SK-N-SH (cell line): ENCODE results near the gene SOCS3. TPM values are rescaled to one million over a fixed set of nuclear protein-coding genes. Genes with fewer than 3 reads are reported as not detected.

ENCODE experiments used
- CTCF ChIA-PET: fragments of 300-600, 350-600 bp; formaldehyde crosslinking; extraction: SDS; loops from one replicate; lab custom pipeline; 2021; lab: Yijun Ruan, JAX
- POLR2A ChIA-PET: fragments of 350-600 bp; sonication (Branson Sonifier 250); formaldehyde crosslinking; extraction: SDS; loops from one replicate; lab custom pipeline; 2020; ENCODE audit warnings: antibody characterized with exemption, inconsistent platforms; lab: Yijun Ruan, JAX
- DNase-seq: peaks from one replicate; pipeline ENCODE4 v3.0.0; 2012
- H2AFZ ChIP-seq: fragments of 200-600 bp; sonication (generic); 2 replicates; pipeline ENCODE4 v1.8.1; 2016; ENCODE audit warnings: antibody characterized with exemption, mild to moderate bottlenecking, low read depth
- H3F3A ChIP-seq: fragments of 200-600 bp; sonication (generic); replicated peaks from 2 replicates; pipeline ENCODE3; 2016; ENCODE audit warnings: antibody characterized with exemption, mild to moderate bottlenecking; ENCODE audit not compliant: insufficient read depth
- H3K27ac ChIP-seq, 2 experiments: fragments of 200-500 bp in 1 of 2; fragments of 200-600 bp in 1 of 2; sonication (Bioruptor generic) in 1 of 2; sonication (generic), shearing (Covaris generic) in 1 of 2; 2 replicates each; pipeline versions ENCODE4 v1.5.1 to v1.6.1; 2014 to 2016; ENCODE audit warnings: low read depth in 2 of 2, inconsistent platforms in 1 of 2, low read length in 1 of 2, mild to moderate bottlenecking in 1 of 2, mixed read lengths in 1 of 2
- H3K27me3 ChIP-seq: fragments of 200-600 bp; sonication (generic), shearing (Covaris generic); 2 replicates; pipeline ENCODE4 v1.6.1; 2016; ENCODE audit warnings: mixed run types; ENCODE audit not compliant: insufficient read depth
- H3K36me3 ChIP-seq, 2 experiments: fragments of 200-500 bp in 1 of 2; fragments of 200-600 bp in 1 of 2; sonication (Bioruptor generic) in 1 of 2; sonication (generic) in 1 of 2; replicated peaks in 1 of 2; 2 replicates each; pipeline versions ENCODE3 to v1.5.1; 2014 to 2016; ENCODE audit warnings: low read length in 1 of 2, mild to moderate bottlenecking in 1 of 2; ENCODE audit not compliant: insufficient read depth in 2 of 2, control insufficient read depth in 1 of 2
- H3K4me1 ChIP-seq, 2 experiments: fragments of 200-500 bp in 1 of 2; fragments of 200-600 bp in 1 of 2; sonication (Bioruptor generic) in 1 of 2; sonication (generic), shearing (Covaris generic) in 1 of 2; 2 replicates each; pipeline versions ENCODE4 v1.5.1 to v1.6.1; 2014 to 2016; ENCODE audit warnings: low read depth in 1 of 2, low read length in 1 of 2, mixed run types in 1 of 2; ENCODE audit not compliant: insufficient read depth in 2 of 2, control insufficient read depth in 1 of 2
- H3K4me2 ChIP-seq: fragments of 200-600 bp; sonication (generic), shearing (Covaris generic); 2 replicates; pipeline ENCODE4 v1.6.1; 2017; ENCODE audit warnings: mixed run types
- H3K4me3 ChIP-seq, 2 experiments: fragments of 200-500 bp in 1 of 2; fragments of 200-600 bp in 1 of 2; sonication (Bioruptor generic) in 1 of 2; sonication (generic), shearing (Covaris generic) in 1 of 2; 2 replicates each; pipeline versions ENCODE4 v1.5.1 to v1.8.1; 2014 to 2016; ENCODE audit warnings: low read depth in 2 of 2, inconsistent platforms in 1 of 2, low read length in 1 of 2, mild to moderate bottlenecking in 1 of 2, mixed read lengths in 1 of 2, moderate library complexity in 1 of 2
- H3K79me2 ChIP-seq: fragments of 200-600 bp; sonication (generic); 2 replicates; pipeline ENCODE4 v1.8.1; 2017; ENCODE audit warnings: mild to moderate bottlenecking; ENCODE audit not compliant: insufficient read depth
- H3K9ac ChIP-seq: fragments of 200-600 bp; sonication (generic); 2 replicates; pipeline ENCODE4 v1.6.1; 2017; ENCODE audit warnings: mixed run types
- H3K9me2 ChIP-seq: fragments of 200-600 bp; sonication (generic); 2 replicates; pipeline ENCODE4 v1.6.1; 2017; ENCODE audit warnings: mixed run types
- H3K9me3 ChIP-seq: fragments of 200-600 bp; sonication (generic); 2 replicates; pipeline ENCODE4 v1.6.1; 2017; ENCODE audit warnings: mixed run types, mild to moderate bottlenecking, moderate library complexity
- H4K20me1 ChIP-seq: fragments of 200-600 bp; sonication (generic); 2 replicates; pipeline ENCODE4 v1.6.1; 2017; ENCODE audit warnings: mild to moderate bottlenecking, mixed run types; ENCODE audit not compliant: insufficient read depth
- EP300 ChIP-seq, 2 experiments: IDR thresholded peaks; 2 replicates each; pipeline versions ENCODE4 v1.4.0 to v1.6.1; 2012; ENCODE audit warnings: borderline replicate concordance in 1 of 2, low read depth in 1 of 2, low read length in 1 of 2
- FOXJ3 ChIP-seq: sonication (generic); formaldehyde crosslinking; IDR thresholded peaks from 2 replicates; pipeline ENCODE4 v1.5.1; 2020; ENCODE audit warnings: mild to moderate bottlenecking, missing genetic modification reagents
- GATA2 ChIP-seq: sonication (generic); formaldehyde crosslinking; IDR thresholded peaks from 2 replicates; pipeline ENCODE4 v1.5.0; 2020; ENCODE audit warnings: mild to moderate bottlenecking, missing genetic modification reagents
- MAX ChIP-seq: IDR thresholded peaks from 2 replicates; pipeline ENCODE4 v1.4.0; 2012; ENCODE audit warnings: low read depth
- MXI1 ChIP-seq: IDR thresholded peaks from 2 replicates; pipeline ENCODE4 v1.6.1; 2012; ENCODE audit warnings: mild to moderate bottlenecking, low read depth, low read length, improper control_type of control experiment
- PBX3 ChIP-seq: IDR thresholded peaks from 2 replicates; pipeline ENCODE4; 2012
- POLR2AphosphoS5 ChIP-seq: IDR thresholded peaks from 2 replicates; pipeline ENCODE4 v1.6.1; 2012; ENCODE audit warnings: low read depth, low read length
- RAD21 ChIP-seq: IDR thresholded peaks from 2 replicates; pipeline ENCODE4 v1.6.1; 2012; ENCODE audit warnings: mild to moderate bottlenecking, low read length
- REST ChIP-seq: IDR thresholded peaks from 2 replicates; pipeline ENCODE4 v1.6.1; 2012; ENCODE audit warnings: mild to moderate bottlenecking, low read depth, low read length, moderate library complexity
- RFX5 ChIP-seq: IDR thresholded peaks from 2 replicates; pipeline ENCODE4 v1.6.1; 2012; ENCODE audit warnings: mild to moderate bottlenecking, improper control_type of control experiment, low read length
- RXRA ChIP-seq: IDR thresholded peaks from 2 replicates; pipeline ENCODE4 v1.4.0; 2012; ENCODE audit warnings: low read depth, mild to moderate bottlenecking, borderline replicate concordance
- SIN3A ChIP-seq: IDR thresholded peaks from 2 replicates; pipeline ENCODE4 v1.6.1; 2012; ENCODE audit warnings: low read depth, mild to moderate bottlenecking, low read length, moderate library complexity, borderline replicate concordance
- TAF1 ChIP-seq: IDR thresholded peaks from 2 replicates; pipeline ENCODE4 v1.6.1; 2012; ENCODE audit warnings: low read depth, mild to moderate bottlenecking, low read length, moderate library complexity, borderline replicate concordance
- USF1 ChIP-seq: IDR thresholded peaks from 2 replicates; pipeline ENCODE4 v1.4.0; 2012; ENCODE audit warnings: low read depth, borderline replicate concordance
- whole genome bisulfite sequencing: methylation state at CpG from one replicate; pipeline ENCODE4 v1.1.6; 2017; ENCODE audit warnings: low lambda C conversion rate; 5-methylcytosine and 5-hydroxymethylcytosine counted together
- polyA plus RNA-seq, 3 experiments: library from polyadenylated mRNA; depleted of rRNA; stranded (reverse); fragments of >200 nt; gene quantifications; 2 replicates each; pipeline ENCODE4 v1.2.3, GENCODE V29; 2012

SOCS3 gene
- polyA plus RNA-seq, 1 of the 3 experiments (the other 2 are of a cell fraction): 24.9 TPM

- POLR2A ChIA-PET: no interaction called here
- CTCF ChIA-PET: interaction anchor here (1.7 to 15.1 kb wide), 5 partner anchors 11 to 121 kb away, joined by 5 to 327 read pairs (median 55); partner anchors contain the start of gene SOCS3
- Histone ChIP-seq H2AFZ (no peak overlapping the region), H3K9me2 (no peaks in the 10 kb centered on the region), H3K36me3 (no peaks in the 10 kb centered on the region), H4K20me1 (no peaks in the 10 kb centered on the region), H3K4me3 (no peak overlapping the region), H3K27me3 (no peaks in the 10 kb centered on the region), H3K4me1 (peaks cover 24 to 33% of the 10 kb centered on the region in 2 experiments; a peak in 3 of 4 replicates)
- no peak for DNase-seq
- TF ChIP-seq REST (no peak), GATA2 (CRISPR knock-in tag) (no peak), EP300 (IDR thresholded peaks at IDR 0.05; ENCODE audit: borderline replicate concordance in 1 of 2, low read depth in 1 of 2, low read length in 1 of 2) (no peak), FOXJ3 (CRISPR knock-in tag) (no peak), MXI1 (no peak), TAF1 (no peak), RFX5 (no peak), PBX3 (no peak), MAX (no peak)
- TF ChIP-seq, all 33 proteins: peak for 0
- H3F3A ChIP-seq: peaks cover 24% of the 10 kb centered on the region
- H3K9me3 ChIP-seq: no peaks in the 10 kb centered on the region
- no peak overlapping the region for H3K4me2 ChIP-seq
- H3K79me2 ChIP-seq: no peaks in the 10 kb centered on the region
- no peak overlapping the region for H3K9ac ChIP-seq
- no peak overlapping the region for H3K27ac ChIP-seq
- WGBS: 88% methylated on average over 7 of the region's 7 CpGs
Measured at GRCh38 chr17:78371056-78371455, 11.2 kb upstream of the SOCS3 start.

- peaks cover 12% of the 10 kb centered on the region for H3F3A ChIP-seq
- no peaks in the 10 kb centered on the region for H3K9me3 ChIP-seq
- POLR2A ChIA-PET: interaction anchor here (0.6 to 2.1 kb wide), 5 partner anchors 9 to 503 kb away, joined by 3 to 9 read pairs (median 3); no protein-coding TSS in a partner anchor
- no peaks in the 10 kb centered on the region for H4K20me1 ChIP-seq
- peak overlapping the region in 1 of 2 experiments; percentile 71; a peak in 2 of 4 replicates for H3K27ac ChIP-seq
- no peaks in the 10 kb centered on the region for H3K27me3 ChIP-seq
- DNase-seq: peak; percentile 88
- H2AFZ ChIP-seq: peak overlapping the region; percentile 66; the same call in 1 of the 2 replicates
- H3K9me2 ChIP-seq: no peaks in the 10 kb centered on the region
- H3K9ac ChIP-seq: no peak overlapping the region
- H3K4me3 ChIP-seq: no peak overlapping the region
- H3K36me3 ChIP-seq: no peaks in the 10 kb centered on the region
- peaks cover 14 to 44% of the 10 kb centered on the region in 2 experiments; a peak in 3 of 4 replicates for H3K4me1 ChIP-seq
- 0 out of 2 replicates have a peak overlapping the region, but pooled peaks have one; percentile 12 for H3K4me2 ChIP-seq
- WGBS: 46% methylated on average over 13 of the region's 13 CpGs
- no peaks in the 10 kb centered on the region for H3K79me2 ChIP-seq
- CTCF ChIA-PET: interaction anchor here (0.7 to 15.1 kb wide), 15 partner anchors 9 to 338 kb away, joined by 3 to 327 read pairs (median 7); partner anchors contain the start of genes PGS1 and SOCS3
- TF ChIP-seq RAD21 (peak; percentile 17; the same call in 1 of the 2 replicates), PBX3 (peak; percentile 32; the same call in 1 of the 2 replicates), FOXJ3 (CRISPR knock-in tag) (peak; percentile 84; the same call in 1 of the 2 replicates), EP300 (IDR thresholded peaks at IDR 0.05; ENCODE audit: borderline replicate concordance in 1 of 2, low read depth in 1 of 2, low read length in 1 of 2) (peak in 1 of 2 experiments; percentile 92; a peak in 2 of 4 replicates), USF1 (no peak), RXRA (no peak), MXI1 (peak; percentile 49; the same call in 1 of the 2 replicates), POLR2AphosphoS5 (peak; percentile 68; the same call in 1 of the 2 replicates), SIN3A (0 out of 2 replicates have a peak, but pooled peaks have one; percentile 29), TAF1 (no peak)
Measured at GRCh38 chr17:78369791-78370381, 10.0 kb upstream of the SOCS3 start.
